Osteoblast (primary cell): Measurements from ENCODE around the gene MIPEP. TPM values are rescaled to one million over a fixed set of nuclear protein-coding genes. Genes with fewer than 3 reads are reported as not detected.
A peak's percentile ranks its signal among the peaks of the same experiment; 100 is the strongest.

ENCODE experiments used
- DNase-seq: peaks from one replicate; pipeline ENCODE4 v3.0.0; 2011; ENCODE audit warnings: low spot score, mixed read lengths; ENCODE audit not compliant: insufficient read length; ENCODE audit errors: missing footprints
- H2AFZ ChIP-seq: 2 replicates; pipeline ENCODE4 v1.6.0; 2011; ENCODE audit warnings: mild to moderate bottlenecking, low read length
- H3K27ac ChIP-seq: 2 replicates; pipeline ENCODE4 v1.5.1; 2011; ENCODE audit warnings: mild to moderate bottlenecking, low read depth, low read length, moderate library complexity
- H3K27me3 ChIP-seq: 2 replicates; pipeline ENCODE4 v1.6.0; 2012; ENCODE audit warnings: mild to moderate bottlenecking, control low read depth, inconsistent platforms, low read length, moderate library complexity; ENCODE audit not compliant: insufficient read depth
- H3K36me3 ChIP-seq: 2 replicates; pipeline ENCODE4 v1.5.1; 2011; ENCODE audit warnings: mild to moderate bottlenecking, low read length, control low read depth, moderate library complexity; ENCODE audit not compliant: insufficient read depth
- H3K4me1 ChIP-seq: 2 replicates; pipeline ENCODE4 v1.5.1; 2011; ENCODE audit warnings: mild to moderate bottlenecking, low read length, control low read depth, moderate library complexity; ENCODE audit not compliant: insufficient read depth
- H3K4me2 ChIP-seq: 2 replicates; pipeline ENCODE4 v1.6.0; 2011; ENCODE audit warnings: mild to moderate bottlenecking, low read length; ENCODE audit not compliant: insufficient read depth
- H3K4me3 ChIP-seq: fragments of 200-600 bp; sonication (generic); 3 replicates; pipeline ENCODE4 v1.5.1; 2012; ENCODE audit warnings: mild to moderate bottlenecking, low read length, inconsistent platforms; ENCODE audit not compliant: insufficient read depth
- H3K79me2 ChIP-seq: 2 replicates; pipeline ENCODE4 v1.6.0; 2012; ENCODE audit warnings: mild to moderate bottlenecking, low read length, control low read depth, inconsistent platforms; ENCODE audit not compliant: insufficient read depth
- H3K9me3 ChIP-seq: 2 replicates; pipeline ENCODE4 v1.5.1; 2011; ENCODE audit warnings: low read depth, low read length, control low read depth
- H4K20me1 ChIP-seq: 2 replicates; pipeline ENCODE4 v1.6.0; 2012; ENCODE audit warnings: mild to moderate bottlenecking, low read length, control low read depth; ENCODE audit not compliant: insufficient read depth
- total RNA-seq: library from RNA; depleted of rRNA; stranded (reverse); fragments of >200 nt; gene quantifications from 2 replicates; pipeline ENCODE4 v1.2.3, GENCODE V29; 2012
- TF ChIP-seq, protein P1 (sequence below): IDR thresholded peaks from 2 replicates; pipeline ENCODE4 v1.5.1; 2011; ENCODE audit warnings: mild to moderate bottlenecking, low read depth, low read length, moderate library complexity; ENCODE audit errors: extremely low read depth

The MIPEP gene
- total RNA-seq, 1 donor, result 29.3 TPM

DNA sequence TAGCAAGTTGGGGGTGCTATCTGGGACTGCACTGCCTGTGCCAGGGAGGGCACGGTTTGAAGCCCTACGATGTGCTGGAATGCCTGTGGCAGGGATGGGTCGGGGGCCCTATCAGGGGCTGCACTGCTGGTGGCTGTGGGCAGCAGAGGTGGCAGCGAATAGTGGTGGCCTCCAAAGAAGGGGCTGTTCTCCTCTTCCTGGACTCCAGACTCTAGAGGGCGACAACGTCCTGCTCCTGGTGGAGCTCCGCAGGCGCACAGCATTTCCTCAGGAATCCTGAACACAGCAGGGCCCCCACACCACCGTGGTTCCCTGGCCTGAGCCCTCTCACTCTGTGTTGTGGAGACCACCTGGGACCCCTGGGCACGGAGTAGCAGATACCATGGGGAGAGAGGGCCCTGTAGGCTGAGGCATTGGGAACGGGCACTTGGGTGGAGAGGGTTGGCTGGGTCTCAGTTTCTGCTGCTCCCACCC, 173.4 kb downstream of the MIPEP start:
- Histone ChIP-seq H3K4me1 (peaks cover 6% of the 10 kb centered on the region), H3K27ac (no peak overlapping the region), H2AFZ (no peak overlapping the region), H3K4me3 (no peak overlapping the region), H4K20me1 (no peaks in the 10 kb centered on the region), H3K79me2 (no peaks in the 10 kb centered on the region), H3K9me3 (no peaks in the 10 kb centered on the region), H3K36me3 (no peaks in the 10 kb centered on the region), H3K4me2 (no peak overlapping the region), H3K27me3 (no peaks in the 10 kb centered on the region)
- DNase-seq, result no peak
- TF ChIP-seq, protein P1, sequence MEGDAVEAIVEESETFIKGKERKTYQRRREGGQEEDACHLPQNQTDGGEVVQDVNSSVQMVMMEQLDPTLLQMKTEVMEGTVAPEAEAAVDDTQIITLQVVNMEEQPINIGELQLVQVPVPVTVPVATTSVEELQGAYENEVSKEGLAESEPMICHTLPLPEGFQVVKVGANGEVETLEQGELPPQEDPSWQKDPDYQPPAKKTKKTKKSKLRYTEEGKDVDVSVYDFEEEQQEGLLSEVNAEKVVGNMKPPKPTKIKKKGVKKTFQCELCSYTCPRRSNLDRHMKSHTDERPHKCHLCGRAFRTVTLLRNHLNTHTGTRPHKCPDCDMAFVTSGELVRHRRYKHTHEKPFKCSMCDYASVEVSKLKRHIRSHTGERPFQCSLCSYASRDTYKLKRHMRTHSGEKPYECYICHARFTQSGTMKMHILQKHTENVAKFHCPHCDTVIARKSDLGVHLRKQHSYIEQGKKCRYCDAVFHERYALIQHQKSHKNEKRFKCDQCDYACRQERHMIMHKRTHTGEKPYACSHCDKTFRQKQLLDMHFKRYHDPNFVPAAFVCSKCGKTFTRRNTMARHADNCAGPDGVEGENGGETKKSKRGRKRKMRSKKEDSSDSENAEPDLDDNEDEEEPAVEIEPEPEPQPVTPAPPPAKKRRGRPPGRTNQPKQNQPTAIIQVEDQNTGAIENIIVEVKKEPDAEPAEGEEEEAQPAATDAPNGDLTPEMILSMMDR, result peak; percentile 42

DNA sequence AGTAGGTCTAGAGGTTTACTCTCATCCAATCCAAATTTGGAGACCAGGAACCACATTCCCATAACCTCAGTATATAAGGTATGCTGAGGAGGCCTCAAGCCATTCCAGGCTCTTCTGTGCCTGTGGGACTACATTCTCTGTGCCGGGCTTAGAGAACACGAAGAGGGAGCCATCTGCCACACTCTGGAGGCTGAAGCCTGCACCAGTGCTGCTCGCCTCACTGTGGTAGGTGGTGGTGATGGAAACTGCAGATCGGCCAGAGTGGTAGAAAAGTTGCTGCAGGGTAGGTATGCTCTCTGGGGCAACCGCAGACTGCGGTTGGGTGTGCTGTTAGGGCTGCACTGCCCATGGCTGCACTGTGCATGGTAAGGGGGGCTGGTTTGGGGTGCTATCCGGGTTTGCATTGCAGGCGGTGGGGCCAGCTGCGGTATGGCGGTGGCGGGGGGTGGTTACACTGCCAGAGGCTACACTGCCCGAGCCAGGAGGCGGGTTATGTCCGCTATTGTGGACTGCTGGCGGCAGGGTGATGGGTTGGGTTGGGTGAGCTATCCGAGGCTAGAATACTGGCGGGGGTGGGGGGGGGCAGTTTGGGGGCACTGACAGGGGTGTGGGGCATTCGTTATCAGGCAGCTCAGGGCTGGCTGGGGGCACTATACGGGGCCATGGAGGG, 174.0 kb downstream of the MIPEP start:
- no peaks in the 10 kb centered on the region for H3K9me3 ChIP-seq
- H3K27ac ChIP-seq, result no peak overlapping the region
- no peaks in the 10 kb centered on the region for H3K27me3 ChIP-seq
- TF ChIP-seq, protein P1, result no peak
- no peak overlapping the region for H3K4me3 ChIP-seq
- no peak overlapping the region for H3K4me2 ChIP-seq
- peaks cover 6% of the 10 kb centered on the region for H3K4me1 ChIP-seq
- H4K20me1 ChIP-seq, result no peaks in the 10 kb centered on the region
- H2AFZ ChIP-seq, result no peak overlapping the region
- H3K36me3 ChIP-seq, result no peaks in the 10 kb centered on the region
- DNase-seq, result peak; percentile 41
- no peaks in the 10 kb centered on the region for H3K79me2 ChIP-seq

DNA sequence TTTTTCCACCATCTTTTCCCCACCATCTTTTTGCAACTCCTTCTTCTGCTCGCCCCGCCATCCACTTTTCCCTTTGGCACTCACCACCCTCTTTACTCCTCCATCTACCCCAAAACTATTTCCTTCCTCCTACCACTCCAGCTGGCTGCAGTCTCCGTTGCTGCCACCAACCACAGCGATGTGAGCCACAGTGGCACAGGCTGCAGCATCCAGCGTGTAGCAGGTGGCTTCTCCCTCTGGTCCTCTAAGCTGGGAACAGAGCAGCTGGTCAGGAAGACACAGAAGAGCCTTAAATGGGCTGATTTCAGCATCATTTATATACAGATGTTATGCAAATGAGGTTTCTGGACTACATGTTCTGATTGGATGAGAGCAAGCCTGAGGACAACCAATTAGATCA, 174.5 kb downstream of the MIPEP start:
- no peaks in the 10 kb centered on the region for H3K9me3 ChIP-seq
- H4K20me1 ChIP-seq, result no peaks in the 10 kb centered on the region
- no peak overlapping the region for H3K4me3 ChIP-seq
- H3K27me3 ChIP-seq, result no peaks in the 10 kb centered on the region
- no peak overlapping the region for H3K4me2 ChIP-seq
- no peak overlapping the region for H3K27ac ChIP-seq
- no peaks in the 10 kb centered on the region for H3K36me3 ChIP-seq
- peaks cover 6% of the 10 kb centered on the region for H3K4me1 ChIP-seq
- no peak for DNase-seq
- no peaks in the 10 kb centered on the region for H3K79me2 ChIP-seq
- peak overlapping the region; percentile 51 for H2AFZ ChIP-seq
- TF ChIP-seq, protein P1, result no peak

DNA sequence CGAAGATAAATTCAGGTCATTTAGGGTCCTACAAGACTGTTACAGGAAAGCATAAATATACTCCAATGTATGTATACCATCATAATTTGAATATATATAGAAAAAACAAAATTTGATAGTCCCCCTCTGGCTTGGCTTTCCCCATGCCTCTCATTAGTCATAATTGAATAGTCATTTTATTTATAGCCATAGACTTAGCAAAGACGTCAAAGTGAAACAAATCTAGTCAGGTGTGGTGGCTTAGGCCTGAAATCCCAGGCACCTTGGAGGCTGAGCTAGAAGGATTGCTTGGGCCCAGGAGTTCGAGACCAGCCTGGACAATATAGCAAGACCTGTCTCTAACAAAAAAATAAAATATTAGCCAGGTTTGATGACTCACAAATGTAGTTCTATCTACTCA, 177.8 kb downstream of the MIPEP start:
- no peaks in the 10 kb centered on the region for H4K20me1 ChIP-seq
- H3K9me3 ChIP-seq, result no peaks in the 10 kb centered on the region
- no peaks in the 10 kb centered on the region for H3K79me2 ChIP-seq
- peaks cover 1% of the 10 kb centered on the region for H3K4me1 ChIP-seq
- no peak overlapping the region for H3K4me3 ChIP-seq
- no peak overlapping the region for H3K27ac ChIP-seq
- H3K36me3 ChIP-seq, result no peaks in the 10 kb centered on the region
- H3K4me2 ChIP-seq, result no peak overlapping the region
- H2AFZ ChIP-seq, result no peak overlapping the region
- H3K27me3 ChIP-seq, result no peaks in the 10 kb centered on the region
- TF ChIP-seq, protein P1, result no peak
- DNase-seq, result no peak
